Measurements from ENCODE around the gene LDAF1.
"Not testable (repeated sequence)": the region's sequence is repeated elsewhere in the genome, so short reads cannot be mapped to it uniquely, and the experiment has no call there.

Gene LDAF1
- total RNA-seq, result 14.2 to 17.1 reads per million in 2 donors

- DNase-seq, result peak; percentile 70
Observed at GRCh38 chr16:21158208-21159110, at the start of gene LDAF1. LDAF1 (plus strand) TSS chr16:21158674; CDS start chr16:21161183, 2,509 bp downstream.

DNA sequence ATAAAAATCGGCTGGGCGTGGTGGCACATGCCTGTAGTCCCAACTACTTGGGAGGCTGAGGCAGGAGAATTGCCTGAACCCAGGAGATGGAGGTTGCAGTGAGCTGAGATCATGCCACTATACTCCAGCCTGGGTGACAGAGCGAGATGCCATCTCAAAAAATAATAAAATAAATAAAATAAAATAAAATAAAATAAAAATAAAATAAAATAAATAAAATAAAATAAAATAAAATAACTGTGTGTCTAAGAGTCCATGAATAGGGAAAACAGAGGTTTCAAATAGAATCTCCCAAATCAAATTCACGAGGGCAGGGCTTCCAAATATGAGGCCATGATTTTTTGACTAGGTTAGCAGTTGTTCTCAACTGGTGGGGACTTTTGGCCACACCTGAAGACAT lies 42.9 kb upstream of the LDAF1 start:
- not testable (repeated sequence) for DNase-seq

- no peak for DNase-seq
Observed at GRCh38 chr16:21116148-21116693, 42.3 kb upstream of the LDAF1 start.

- no peak for DNase-seq
Observed at GRCh38 chr16:21117567-21117966, 40.9 kb upstream of the LDAF1 start.

GRCh38 chr16:21120976-21121520 lies 37.4 kb upstream of the LDAF1 start:
- no peak for DNase-seq

DNA sequence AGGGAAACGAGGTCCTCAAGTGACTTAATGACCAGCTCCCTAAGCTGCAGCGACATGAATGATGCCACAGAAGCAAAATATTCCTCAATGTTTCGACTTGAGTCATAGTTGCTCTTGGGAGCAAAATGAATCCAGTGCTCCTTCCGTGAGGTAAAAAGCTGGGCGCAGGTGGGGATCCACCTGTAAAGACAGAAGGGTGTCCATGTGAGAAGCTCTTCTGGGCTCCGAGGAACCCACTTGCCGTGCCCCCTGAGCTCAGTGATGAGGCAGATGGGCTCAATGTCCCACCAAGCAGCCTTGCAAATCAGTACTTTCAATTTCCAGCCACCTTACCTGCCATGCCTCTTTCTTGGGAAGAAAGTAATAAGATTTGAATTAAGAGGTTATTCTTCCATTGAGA lies 33.3 kb upstream of the LDAF1 start:
- no peak for DNase-seq

DNA sequence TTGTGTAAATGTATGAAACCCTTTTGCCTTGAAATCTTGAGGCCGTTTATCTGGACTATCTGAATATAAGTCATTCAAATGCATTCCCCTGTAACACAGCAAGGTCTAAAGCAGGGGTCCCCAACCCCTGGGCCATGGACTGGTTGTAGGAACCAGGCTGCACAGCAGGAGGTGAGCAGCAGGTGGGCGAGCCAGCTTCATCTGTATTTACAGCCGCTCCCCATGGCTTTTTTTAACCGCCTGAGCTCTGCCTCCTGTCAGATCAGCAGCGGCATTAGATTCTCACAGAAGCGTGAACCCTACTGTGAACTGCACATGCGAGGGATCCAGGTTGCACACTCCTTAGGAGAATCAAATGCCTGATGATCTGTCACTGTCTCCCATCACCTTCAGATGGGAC lies 32.0 kb upstream of the LDAF1 start:
- no peak for DNase-seq

- no peak for DNase-seq
Observed at GRCh38 chr16:21128991-21129390, 29.5 kb upstream of the LDAF1 start.

DNA sequence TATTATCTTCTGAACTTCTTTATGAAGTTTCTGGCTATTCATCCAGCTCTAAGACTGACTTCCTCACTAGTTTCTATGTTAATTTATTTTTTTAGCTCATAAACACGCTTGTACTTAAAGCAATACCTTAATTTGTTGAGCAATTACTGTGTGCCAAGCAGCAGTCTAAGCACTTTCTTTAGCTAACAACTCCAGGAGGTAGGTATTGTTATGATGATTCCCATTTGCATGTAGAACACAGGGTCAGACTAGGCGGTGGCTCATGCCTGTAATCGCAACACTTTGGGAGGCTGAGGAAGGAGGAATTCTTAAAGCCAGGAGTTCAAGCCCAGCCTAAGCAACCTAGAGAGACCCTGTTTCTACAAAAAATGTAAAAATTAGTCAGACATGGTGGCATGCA lies 27.7 kb upstream of the LDAF1 start:
- DNase-seq, result no peak

DNA sequence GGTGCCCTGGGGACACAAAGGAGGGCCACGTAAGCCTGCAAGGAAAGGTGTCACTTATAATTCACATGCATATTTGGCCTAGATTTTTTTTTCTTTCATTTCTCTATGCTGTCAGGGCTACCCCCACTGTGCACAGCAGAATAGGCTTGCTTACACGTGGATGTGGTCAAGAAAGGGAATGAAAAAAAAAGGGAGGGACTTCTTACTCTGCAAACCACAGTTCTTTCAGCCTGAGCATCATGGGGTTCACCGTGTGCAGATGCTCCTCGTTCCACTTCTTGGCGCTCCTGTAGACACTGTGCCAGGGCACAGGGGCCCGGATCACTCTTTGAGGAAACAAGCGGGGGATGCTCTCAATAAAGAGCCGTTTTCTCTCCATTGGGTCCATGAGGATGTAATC lies 24.4 kb upstream of the LDAF1 start:
- DNase-seq, result no peak

- DNase-seq, result no peak
Observed at GRCh38 chr16:21145738-21146137, 12.7 kb upstream of the LDAF1 start.

- no peak for DNase-seq
Observed at GRCh38 chr16:21150375-21151001, 8.0 kb upstream of the LDAF1 start, which contains the start of gene DNAH3. DNAH3 (minus strand) TSS chr16:21150846; CDS start chr16:21150319, 527 bp downstream.

GRCh38 chr16:21152160-21153030 lies 6.1 kb upstream of the LDAF1 start:
- not testable (repeated sequence) for DNase-seq

DNA sequence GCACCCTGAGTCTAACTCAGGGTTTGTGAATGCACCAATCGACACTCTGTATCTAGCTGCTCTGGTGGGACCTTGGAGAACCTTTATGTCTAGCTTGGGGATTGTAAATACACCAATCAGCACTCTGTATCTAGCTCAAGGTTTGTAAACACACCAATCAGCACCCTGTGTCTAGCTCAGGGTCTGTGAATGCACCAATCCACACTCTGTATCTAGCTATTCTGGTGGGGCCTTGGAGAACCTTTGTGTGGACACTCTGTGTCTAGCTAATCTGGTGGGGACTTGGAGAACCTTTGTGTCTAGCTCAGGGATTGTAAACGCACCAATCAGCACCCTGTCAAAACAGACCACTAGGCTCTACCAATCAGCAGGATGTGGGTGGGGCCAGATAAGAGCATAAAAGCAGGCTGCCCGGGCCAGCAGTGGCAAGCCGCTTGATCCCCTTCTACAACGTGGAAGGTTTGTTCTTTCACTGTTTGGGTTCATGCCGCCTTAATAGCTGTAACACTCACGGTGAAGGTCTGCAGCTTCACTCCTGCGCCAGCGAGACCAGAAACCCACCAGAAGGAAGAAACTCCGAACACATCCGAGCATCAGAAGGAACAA lies 5.2 kb upstream of the LDAF1 start:
- not testable (repeated sequence) for DNase-seq

GRCh38 chr16:21156011-21156410 lies 2.5 kb upstream of the LDAF1 start:
- not testable (repeated sequence) for DNase-seq

DNA sequence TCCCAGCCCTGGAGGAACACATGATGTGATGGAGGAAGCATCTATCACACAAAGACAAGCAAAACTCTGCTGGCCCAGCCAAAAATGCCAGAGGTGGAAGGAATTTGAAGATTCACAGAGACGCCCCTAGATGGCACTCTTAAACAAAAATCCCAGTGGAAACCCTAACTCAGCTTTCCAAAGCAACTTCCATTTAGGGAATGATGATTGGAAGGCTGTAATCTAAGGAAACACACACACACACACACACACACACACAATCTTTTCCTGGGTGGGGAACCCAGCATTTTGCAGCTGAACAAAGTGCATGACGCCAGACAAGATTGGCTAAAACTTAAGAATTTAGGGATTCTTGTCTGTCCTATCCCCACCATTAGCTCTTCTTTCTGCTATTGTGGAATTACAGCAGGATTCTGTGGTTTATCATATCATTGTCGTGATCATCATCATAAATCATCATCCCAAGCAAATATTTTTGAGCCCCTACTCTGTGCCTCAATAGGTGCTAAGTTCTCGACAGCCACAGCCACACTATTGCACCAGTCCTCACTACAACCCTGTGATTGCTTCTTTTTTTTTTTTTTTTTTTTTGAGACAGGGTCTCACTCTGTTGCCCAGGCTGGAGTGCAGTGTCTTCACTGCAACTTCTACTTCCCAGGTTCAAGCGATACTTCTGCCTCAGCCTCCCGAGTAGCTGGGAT lies 1.6 kb upstream of the LDAF1 start:
- no peak for DNase-seq

DNA sequence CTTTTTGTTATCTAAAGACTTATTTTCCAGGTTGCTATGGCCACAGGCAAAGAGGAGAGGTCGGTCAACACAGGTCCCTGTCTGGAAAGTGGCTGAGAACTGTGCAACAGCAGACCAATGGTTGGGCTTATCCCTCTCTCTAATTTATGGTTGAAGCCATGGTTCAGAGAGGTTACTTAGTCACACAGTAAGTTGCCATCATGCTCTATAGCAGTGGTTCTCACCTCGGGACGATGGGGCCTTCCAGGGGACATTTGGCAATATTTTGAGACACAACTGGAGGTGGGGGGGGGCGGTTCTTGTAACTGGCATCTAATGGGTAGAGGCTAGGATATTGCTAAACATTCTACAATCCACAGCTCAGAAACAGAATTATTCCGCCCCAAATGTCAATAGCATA lies 842 bp upstream of the LDAF1 start:
- DNase-seq, result no peak

GRCh38 chr16:21159281-21159951 lies 942 bp downstream of the LDAF1 start:
- no peak for DNase-seq

- no peak for DNase-seq
Observed at GRCh38 chr16:21160276-21160675, 1.8 kb downstream of the LDAF1 start.

- DNase-seq, result no peak
Observed at GRCh38 chr16:21161211-21161610, 2.7 kb downstream of the LDAF1 start.
